B cell (primary cell): ENCODE measurements around the gene SNX14.

Experiments used
- CTCF ChIP-seq: fragments of 200-600 bp; IDR thresholded peaks from one replicate; pipeline ENCODE4 v1.8.0; 2022; ENCODE audit warnings: antibody characterized with exemption, mild to moderate bottlenecking
- EZH2 ChIP-seq: IDR thresholded peaks from 2 replicates; pipeline ENCODE4 v1.6.1; 2012; ENCODE audit warnings: borderline replicate concordance, low read depth, mild to moderate bottlenecking, moderate library complexity, low read length; ENCODE audit not compliant: insufficient read depth, poor library complexity, severe bottlenecking

- TF ChIP-seq CTCF (no peak), EZH2 (no peak)
Observed at GRCh38 chr6:85592033-85592432, 1.6 kb downstream of the SNX14 start.
